HepG2 (cell line): ENCODE measurements around the gene EIF3B. TPM values are rescaled to one million over a fixed set of nuclear protein-coding genes. Genes with fewer than 3 reads are reported as not detected.

Source experiments
- BHLHE40 ChIP-seq: IDR thresholded peaks from 2 replicates; pipeline ENCODE4 v1.6.1; 2011; ENCODE audit warnings: low read length, improper control_type of control experiment
- CC2D1A ChIP-seq: sonication (generic); formaldehyde crosslinking; IDR thresholded peaks from 2 replicates; pipeline ENCODE4 v1.8.1; 2023; ENCODE audit warnings: mild to moderate bottlenecking, missing genetic modification reagents
- DNMT3B ChIP-seq: conservative IDR thresholded peaks from 2 replicates; pipeline ENCODE4 v1.6.1; 2016; ENCODE audit warnings: missing biosample characterization, control low read depth
- EP300 ChIP-seq, 3 experiments: sonication (generic) in 1 of 3; formaldehyde crosslinking in 1 of 3; IDR thresholded peaks; 2 replicates each; pipeline versions ENCODE4 v1.5.1 to v1.6.1; 2011 to 2020; ENCODE audit warnings: low read depth in 2 of 3, low read length in 2 of 3, borderline replicate concordance in 1 of 3, improper control_type of control experiment in 1 of 3, mild to moderate bottlenecking in 1 of 3, missing genetic modification reagents in 1 of 3, moderate library complexity in 1 of 3
- FOXA3 ChIP-seq: IDR thresholded peaks from 2 replicates; pipeline ENCODE4 v1.6.1; 2016; ENCODE audit warnings: missing genetic modification reagents, missing compliant biosample characterization
- HDAC6 ChIP-seq: fragments of 200-600 bp; sonication (generic); IDR thresholded peaks from 2 replicates; pipeline ENCODE4 v1.7.0; 2017; ENCODE audit warnings: mild to moderate bottlenecking, antibody characterized with exemption, low read length, low read depth
- HES4 ChIP-seq: sonication (generic); formaldehyde crosslinking; IDR thresholded peaks from 2 replicates; pipeline ENCODE4 v1.9.0; 2021; ENCODE audit warnings: mild to moderate bottlenecking, missing genetic modification reagents, borderline replicate concordance
- HNRNPH1 ChIP-seq: fragments of 200-400 bp; formaldehyde crosslinking; optimal IDR thresholded peaks from 2 replicates; pipeline ENCODE3; 2017; ENCODE audit warnings: mild to moderate bottlenecking, low read depth, low read length
- IRX3 ChIP-seq: sonication (generic); formaldehyde crosslinking; IDR thresholded peaks from 2 replicates; pipeline ENCODE4 v1.8.1; 2023; ENCODE audit warnings: mild to moderate bottlenecking, low read depth, missing genetic modification reagents, borderline replicate concordance
- ISL2 ChIP-seq: sonication (generic); formaldehyde crosslinking; IDR thresholded peaks from 2 replicates; pipeline ENCODE4 v1.5.0; 2020; ENCODE audit warnings: missing genetic modification reagents
- JDP2 ChIP-seq: sonication (generic); formaldehyde crosslinking; IDR thresholded peaks from 2 replicates; pipeline ENCODE4 v1.8.1; 2022; ENCODE audit warnings: missing genetic modification reagents, borderline replicate concordance
- MYNN ChIP-seq: sonication (generic); formaldehyde crosslinking; IDR thresholded peaks from 2 replicates; pipeline ENCODE4 v1.4.0; 2020; ENCODE audit warnings: mild to moderate bottlenecking, low read depth, missing genetic modification reagents
- SETDB1 ChIP-seq: sonication (generic); formaldehyde crosslinking; IDR thresholded peaks from 2 replicates; pipeline ENCODE4 v1.5.1; 2020; ENCODE audit warnings: missing genetic modification reagents, mild to moderate bottlenecking, borderline replicate concordance
- SIX1 ChIP-seq: sonication (generic); formaldehyde crosslinking; IDR thresholded peaks from 2 replicates; pipeline ENCODE4 v1.4.0; 2020; ENCODE audit warnings: missing genetic modification reagents, borderline replicate concordance
- SRSF9 ChIP-seq: fragments of 200-400 bp; formaldehyde crosslinking; IDR thresholded peaks from 2 replicates; pipeline ENCODE4 v1.6.1; 2018; ENCODE audit warnings: borderline replicate concordance, mild to moderate bottlenecking, low read depth, low read length; ENCODE audit not compliant: insufficient read depth, poor library complexity, severe bottlenecking
- THYN1 ChIP-seq: sonication (generic); formaldehyde crosslinking; IDR thresholded peaks from 2 replicates; pipeline ENCODE4 v1.8.1; 2023; ENCODE audit warnings: low read depth, mild to moderate bottlenecking, moderate library complexity, missing genetic modification reagents, borderline replicate concordance
- TSC22D2 ChIP-seq: sonication (generic); formaldehyde crosslinking; IDR thresholded peaks from 2 replicates; pipeline ENCODE4 v1.5.1; 2020; ENCODE audit warnings: missing genetic modification reagents, mild to moderate bottlenecking, borderline replicate concordance
- ZFP82 ChIP-seq: sonication (generic); formaldehyde crosslinking; IDR thresholded peaks from 2 replicates; pipeline ENCODE4 v1.5.1; 2020; ENCODE audit warnings: mild to moderate bottlenecking, missing genetic modification reagents, borderline replicate concordance
- ZFYVE20 ChIP-seq: sonication (generic); formaldehyde crosslinking; IDR thresholded peaks from 2 replicates; pipeline ENCODE4 v1.8.0; 2023; ENCODE audit warnings: low read depth, mild to moderate bottlenecking, moderate library complexity, missing genetic modification reagents, borderline replicate concordance
- ZKSCAN1 ChIP-seq: fragments of 150-350 bp; IDR thresholded peaks from 2 replicates; pipeline ENCODE4 v1.6.1; 2014; ENCODE audit warnings: low read length
- ZNF12 ChIP-seq: sonication (generic); formaldehyde crosslinking; IDR thresholded peaks from 2 replicates; pipeline ENCODE4 v1.5.0; 2020; ENCODE audit warnings: missing genetic modification reagents
- ZNF3 ChIP-seq: IDR thresholded peaks from 2 replicates; pipeline ENCODE4 v1.7.0; 2017; ENCODE audit warnings: inconsistent platforms
- ZNF607 ChIP-seq: sonication (generic); formaldehyde crosslinking; IDR thresholded peaks from 2 replicates; pipeline ENCODE4 v1.5.1; 2020; ENCODE audit warnings: missing genetic modification reagents, mild to moderate bottlenecking, borderline replicate concordance
- ZNF660 ChIP-seq: sonication (generic); formaldehyde crosslinking; IDR thresholded peaks from 2 replicates; pipeline ENCODE4 v1.5.1; 2020; ENCODE audit warnings: mild to moderate bottlenecking, low read depth, missing genetic modification reagents, borderline replicate concordance
- ZNF770 ChIP-seq: sonication (generic); formaldehyde crosslinking; IDR thresholded peaks from 2 replicates; pipeline ENCODE4 v1.5.0; 2020; ENCODE audit warnings: mild to moderate bottlenecking, missing genetic modification reagents
- ZNF782 ChIP-seq: sonication (generic); formaldehyde crosslinking; IDR thresholded peaks from 2 replicates; pipeline ENCODE4 v1.4.0; 2020; ENCODE audit warnings: missing genetic modification reagents, mild to moderate bottlenecking, borderline replicate concordance
- ZSCAN20 ChIP-seq: sonication (generic); formaldehyde crosslinking; IDR thresholded peaks from 2 replicates; pipeline ENCODE4 v1.4.0; 2020; ENCODE audit warnings: missing genetic modification reagents, mild to moderate bottlenecking, borderline replicate concordance
- polyA plus RNA-seq, 8 experiments: library from polyadenylated mRNA; depleted of rRNA in 3 of 8; stranded (reverse) in 7 of 8; unstranded in 1 of 8; fragments of >200 nt; fragmentation: Illumina TruSeq in 4 of 8; extraction: Trizol in 4 of 8; gene quantifications; 2 replicates each; pipeline versions ENCODE4 v1.2.1 to v1.2.3, GENCODE V29; 2011 to 2016; ENCODE audit warnings: low read depth in 4 of 8, missing spikeins in 1 of 8, mixed read lengths in 1 of 8; ENCODE audit not compliant: insufficient read depth in 1 of 8
- total RNA-seq, 5 experiments: library from RNA; depleted of rRNA; stranded (reverse); fragments of >200 nt; fragmentation: Illumina TruSeq; extraction: Trizol; gene quantifications; 2 replicates each; pipeline ENCODE4 v1.2.3, GENCODE V29; 2016; ENCODE audit warnings: low read depth in 1 of 5

EIF3B gene
- total and polyA plus RNA-seq, 2 of the 13 experiments (the other 11 are each of a cell fraction or from before 2014, with no cell fraction given): 92.2 to 241 TPM

- TF ChIP-seq ZNF782 (CRISPR knock-in tag) (no peak), EP300 (IDR thresholded peaks at IDR 0.05; ENCODE audit: low read depth in 2 of 2, low read length in 2 of 2) (no peak), EP300 (CRISPR knock-in tag; IDR thresholded peaks at IDR 0.05; ENCODE audit: borderline replicate concordance) (no peak), ZNF12 (CRISPR knock-in tag) (0 out of 2 replicates have a peak, but pooled peaks have one; percentile 35), ZNF607 (CRISPR knock-in tag) (peak; percentile 42; the same call in 1 of the 2 replicates), ZNF770 (CRISPR knock-in tag) (no peak), ZKSCAN1 (no peak), ZSCAN20 (no peak), DNMT3B (CRISPR knock-in tag) (no peak), ZNF3 (CRISPR knock-in tag) (no peak), TSC22D2 (CRISPR knock-in tag) (no peak), JDP2 (peak; percentile 53; the same call in 1 of the 2 replicates), HDAC6 (no peak), FOXA3 (CRISPR knock-in tag) (peak; percentile 27; the same call in 1 of the 2 replicates), IRX3 (no peak; the same call in 1 of the 2 replicates), BHLHE40 (peak; percentile 90), SETDB1 (no peak), ZFP82 (CRISPR knock-in tag) (0 out of 2 replicates have a peak, but pooled peaks have one; percentile 19), MYNN (no peak), SIX1 (CRISPR knock-in tag) (no peak), ZNF660 (CRISPR knock-in tag) (no peak), SRSF9 (no peak), CC2D1A (CRISPR knock-in tag) (no peak), THYN1 (CRISPR knock-in tag) (no peak), ZFYVE20 (CRISPR knock-in tag) (0 out of 2 replicates have a peak, but pooled peaks have one; percentile 53), HNRNPH1 (no peak), ISL2 (CRISPR knock-in tag) (no peak), HES4 (no peak)
Measured at GRCh38 chr7:2354186-2354938, at the start of gene EIF3B (continued).
